Measurements from ENCODE around the gene COL25A1.

The COL25A1 gene

DNA sequence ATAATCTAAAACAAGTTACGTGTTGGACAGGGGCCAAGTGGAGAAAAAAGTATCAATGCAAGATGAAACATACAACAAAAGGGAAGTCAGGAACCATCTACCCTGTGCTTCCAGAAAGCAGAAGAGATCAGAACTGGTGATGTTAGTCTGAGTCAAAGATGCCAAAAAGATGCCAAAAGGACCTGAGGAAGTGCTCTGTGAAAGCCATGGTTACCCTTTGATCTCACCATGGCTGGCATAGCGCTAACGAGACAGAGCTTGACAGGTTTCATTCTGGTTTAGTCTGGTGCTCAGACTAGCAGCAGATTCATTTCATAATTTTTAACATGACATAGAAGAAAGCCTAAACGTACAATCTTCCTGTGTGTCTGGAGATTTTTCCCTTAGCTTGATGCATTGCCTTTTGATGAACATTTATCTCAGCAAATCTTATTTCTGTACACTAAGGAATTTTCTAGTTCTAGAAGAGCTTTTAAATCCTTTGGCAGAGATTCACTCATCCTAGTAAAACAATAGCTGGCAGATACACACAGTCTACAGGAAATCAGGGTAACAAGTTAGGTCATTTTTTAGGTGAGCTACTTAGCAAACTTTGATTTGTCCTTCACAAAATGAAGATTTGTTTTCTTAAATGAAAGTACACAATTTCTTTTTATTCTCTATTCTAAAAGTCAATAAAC is 87.7 kb downstream of the COL25A1 start:
- DNase-seq: no peak

DNA sequence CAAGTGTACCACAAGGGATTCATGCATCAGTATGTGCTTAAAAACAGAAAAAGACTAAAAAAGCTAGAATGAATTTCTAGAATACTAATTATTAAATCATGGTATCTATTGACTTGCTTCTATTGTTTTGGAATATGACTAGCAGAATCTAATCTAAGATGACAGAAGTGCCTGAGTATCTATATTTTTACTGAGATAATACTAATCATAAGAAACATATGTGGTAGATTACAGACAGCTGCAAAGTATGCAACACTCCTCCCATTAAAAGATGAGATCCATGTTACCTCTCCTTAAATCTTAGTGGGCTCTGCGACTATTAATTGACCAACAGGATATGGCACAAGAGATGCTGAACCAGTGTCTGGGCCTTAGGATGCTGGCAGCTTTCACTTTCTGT is 89.4 kb downstream of the COL25A1 start:
- DNase-seq: no peak

DNA sequence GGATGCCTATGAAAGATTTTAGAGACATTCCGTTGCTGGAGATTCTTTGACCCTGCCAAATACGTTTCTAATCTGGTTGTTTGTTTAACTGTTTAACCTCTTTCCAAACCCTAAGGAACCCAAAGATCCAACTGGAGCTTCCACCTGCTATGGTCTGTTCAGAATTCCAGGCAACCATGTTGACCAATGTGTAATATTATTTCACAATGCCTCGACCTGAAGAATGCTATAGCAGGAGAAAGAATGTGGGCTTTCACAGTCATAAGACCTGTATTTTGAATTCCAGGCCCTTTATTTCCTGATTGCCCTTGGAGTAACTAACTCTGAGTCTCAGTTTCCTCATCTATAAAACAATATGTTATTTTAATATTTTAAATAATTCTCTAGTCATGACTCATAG is 90.8 kb downstream of the COL25A1 start:
- no peak for DNase-seq

- no peak for DNase-seq
Measured at GRCh38 chr4:109209647-109210046, 92.8 kb downstream of the COL25A1 start.

DNA sequence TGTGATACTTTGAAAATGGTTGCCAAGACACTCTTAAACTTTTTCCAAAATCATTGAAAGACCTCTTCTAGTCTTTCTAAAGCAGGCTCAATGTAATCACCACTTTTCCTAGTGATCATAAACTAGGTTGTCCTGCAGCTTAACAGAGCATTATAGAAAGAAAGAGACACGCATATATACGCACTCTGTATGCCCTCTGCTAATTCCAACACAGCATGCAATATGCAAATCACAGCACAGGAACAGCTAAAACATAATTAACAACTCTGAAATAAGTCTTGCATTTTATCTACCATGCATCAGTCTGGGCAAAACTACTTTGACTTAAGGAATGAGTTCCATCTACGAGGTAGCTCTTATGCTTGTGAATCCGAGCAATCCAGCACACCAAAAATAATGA is 94.6 kb downstream of the COL25A1 start:
- no peak for DNase-seq

DNA sequence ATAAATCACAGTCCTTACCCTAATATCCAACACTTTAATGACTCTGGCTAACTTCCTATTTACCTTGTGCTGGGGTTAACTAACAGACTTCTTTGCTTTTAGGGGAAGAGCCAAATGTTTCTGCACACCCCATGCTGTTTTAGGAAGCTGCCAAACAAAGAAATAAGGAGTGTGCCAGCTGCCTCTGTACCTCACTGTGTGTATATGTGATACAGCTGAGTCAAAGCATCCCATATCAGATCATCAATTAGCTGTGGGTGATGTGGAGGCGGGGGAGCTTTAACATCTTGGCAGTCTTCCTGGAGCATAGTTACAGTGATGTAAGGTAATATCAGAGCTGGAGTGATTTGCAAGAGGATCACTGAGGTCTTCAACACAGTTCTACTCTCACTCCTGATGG is 95.4 kb downstream of the COL25A1 start:
- no peak for DNase-seq

- DNase-seq: no peak
Measured at GRCh38 chr4:109206620-109207019, 95.8 kb downstream of the COL25A1 start.

DNA sequence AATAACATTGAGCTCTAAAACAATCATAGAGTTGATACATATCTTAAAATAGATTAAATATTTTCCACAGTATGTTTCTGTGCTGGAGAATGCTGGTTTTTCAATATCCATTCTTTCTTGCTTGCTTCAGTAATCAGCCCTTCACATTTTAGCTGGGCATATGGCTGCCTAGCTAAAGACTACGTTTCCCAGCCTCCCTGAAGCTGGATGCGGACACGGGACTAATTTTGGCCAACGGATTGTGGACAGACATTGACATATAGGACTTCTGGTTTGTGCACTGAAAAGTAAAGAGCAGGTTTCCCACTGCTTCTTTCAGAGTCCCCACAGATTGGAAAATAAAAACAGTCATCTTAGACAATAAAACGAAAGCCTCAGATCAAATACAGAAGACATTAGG is 97.3 kb downstream of the COL25A1 start:
- DNase-seq: no peak

- DNase-seq: no peak
Measured at GRCh38 chr4:109199585-109199984, 102.9 kb downstream of the COL25A1 start.

DNA sequence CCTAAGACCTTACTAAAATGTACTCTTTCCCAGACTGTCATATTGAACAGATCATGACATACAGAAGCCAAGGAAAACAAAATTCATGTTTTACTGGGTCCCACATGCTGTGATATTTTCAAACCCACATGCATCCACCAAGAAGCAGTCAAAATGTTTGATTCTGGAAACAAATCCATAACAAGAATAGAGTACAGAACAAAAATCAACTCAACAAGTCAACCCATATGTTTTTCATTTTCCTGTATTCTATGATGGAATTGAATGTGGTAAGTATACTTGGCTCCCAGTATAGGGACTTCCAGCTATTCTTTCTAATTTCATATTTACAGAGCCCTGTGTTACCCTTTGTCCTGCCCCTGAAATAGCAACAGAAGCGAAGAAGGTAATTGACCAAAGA is 106.8 kb downstream of the COL25A1 start:
- no peak for DNase-seq

DNA sequence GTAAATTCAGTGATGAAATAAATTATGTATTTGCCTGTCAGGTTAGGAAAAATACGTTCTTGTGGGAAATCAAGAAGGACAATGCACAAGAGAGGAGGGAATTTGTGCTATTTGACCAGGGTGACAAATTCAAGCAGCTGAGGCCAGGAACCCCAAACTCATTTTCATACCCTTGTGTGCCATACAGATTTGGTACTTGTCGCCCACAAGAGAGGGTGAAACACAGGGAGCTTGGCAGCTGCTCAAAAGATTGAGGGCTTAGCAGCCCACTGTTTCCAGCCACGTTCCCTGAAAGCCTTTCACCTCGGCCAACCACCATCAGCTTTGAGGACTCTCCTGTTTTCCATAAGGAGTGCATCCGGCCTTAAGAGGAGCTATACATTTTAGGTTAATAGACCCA is 111.2 kb downstream of the COL25A1 start:
- DNase-seq: no peak

DNA sequence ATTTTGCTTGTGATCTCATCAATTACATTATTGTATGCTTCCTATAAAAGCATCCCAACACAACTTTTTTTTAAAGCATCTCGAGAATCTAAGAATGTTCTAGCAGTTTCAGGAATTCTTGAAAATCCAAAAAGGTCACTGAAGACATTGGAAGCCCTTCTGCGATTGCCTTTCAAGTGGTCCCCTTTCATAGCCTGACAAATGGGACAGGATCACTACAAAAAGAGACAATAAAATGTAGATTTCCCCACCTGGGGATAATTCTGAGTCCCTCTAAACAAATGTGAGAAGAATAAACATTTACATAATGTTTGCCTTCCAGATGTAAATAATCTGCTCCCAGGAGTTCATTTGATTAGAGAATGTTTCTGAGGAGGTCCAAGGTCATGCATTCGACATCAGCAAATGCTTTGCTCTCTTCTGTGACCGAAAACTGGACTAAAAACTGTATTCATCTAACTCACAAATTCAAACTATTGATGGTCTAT is 116.0 kb downstream of the COL25A1 start:
- DNase-seq: no peak

- no peak for DNase-seq
Measured at GRCh38 chr4:109185951-109186350, 116.5 kb downstream of the COL25A1 start.

DNA sequence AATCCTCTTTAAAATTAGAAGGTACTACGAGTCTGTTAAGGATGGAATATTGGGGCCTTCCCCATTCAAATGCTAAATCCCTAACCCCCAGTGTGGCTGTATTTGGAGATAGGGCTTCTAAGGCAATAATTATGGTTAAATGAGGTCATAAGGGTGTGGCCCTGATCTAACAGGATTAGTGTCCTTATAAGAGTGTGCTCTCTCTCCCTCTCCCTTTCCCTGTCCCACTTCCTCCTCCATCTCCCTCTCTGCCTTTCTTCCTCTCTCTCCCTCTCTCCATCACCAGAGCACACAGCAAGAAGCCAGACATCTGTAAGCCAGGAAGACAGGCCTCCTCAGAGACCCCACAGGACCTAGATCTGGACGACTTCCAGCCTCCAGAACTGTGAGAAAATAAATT is 116.9 kb downstream of the COL25A1 start:
- no peak for DNase-seq

- DNase-seq: no peak
Measured at GRCh38 chr4:109184491-109184961, 117.9 kb downstream of the COL25A1 start.

GRCh38 chr4:109183931-109184490 is 118.4 kb downstream of the COL25A1 start:
- DNase-seq: no peak

GRCh38 chr4:109182696-109183095 is 119.8 kb downstream of the COL25A1 start:
- DNase-seq: no peak

DNA sequence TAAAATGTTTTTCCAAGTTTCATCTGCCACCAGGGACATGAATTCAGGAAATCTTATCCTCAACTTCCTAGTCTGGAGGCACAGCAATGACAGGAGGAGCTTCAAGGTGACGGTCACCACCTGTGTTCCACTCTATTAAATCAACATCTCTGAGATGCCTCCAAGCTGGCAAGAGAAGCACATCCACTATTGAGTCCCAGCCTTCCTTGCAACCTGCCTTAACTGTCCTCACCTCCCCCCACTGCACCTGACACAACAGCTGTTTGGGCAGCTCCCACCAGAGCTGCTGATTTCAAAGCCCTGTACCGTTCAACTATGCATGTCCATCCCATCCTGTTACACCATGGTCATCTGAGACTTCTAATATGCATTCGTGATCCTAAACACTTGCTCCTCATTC is 123.4 kb downstream of the COL25A1 start:
- no peak for DNase-seq

- DNase-seq: no peak
Measured at GRCh38 chr4:109177096-109177810, 125.2 kb downstream of the COL25A1 start.

- DNase-seq: no peak
Measured at GRCh38 chr4:109174224-109174953, 128.1 kb downstream of the COL25A1 start.

- no peak for DNase-seq
Measured at GRCh38 chr4:109172301-109172700, 130.2 kb downstream of the COL25A1 start.

DNA sequence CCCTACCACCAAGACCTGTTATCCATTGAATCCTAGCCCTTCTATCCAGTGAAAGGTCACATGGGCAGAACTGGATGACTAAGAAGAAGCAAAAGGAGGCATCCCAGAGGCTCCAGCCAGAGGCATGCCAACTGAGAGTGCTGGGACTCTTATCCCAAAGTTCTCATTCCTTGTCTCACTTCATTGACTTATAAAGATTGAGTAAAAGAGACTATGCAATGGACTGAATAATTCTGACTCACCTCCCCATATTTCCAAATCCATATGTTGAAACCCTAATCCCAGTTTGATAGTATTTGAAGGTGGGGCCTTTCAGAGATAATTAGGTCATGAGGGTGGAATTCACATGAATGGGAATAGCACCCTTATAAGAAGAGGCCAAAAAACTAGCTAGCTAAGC is 131.4 kb downstream of the COL25A1 start:
- no peak for DNase-seq

DNA sequence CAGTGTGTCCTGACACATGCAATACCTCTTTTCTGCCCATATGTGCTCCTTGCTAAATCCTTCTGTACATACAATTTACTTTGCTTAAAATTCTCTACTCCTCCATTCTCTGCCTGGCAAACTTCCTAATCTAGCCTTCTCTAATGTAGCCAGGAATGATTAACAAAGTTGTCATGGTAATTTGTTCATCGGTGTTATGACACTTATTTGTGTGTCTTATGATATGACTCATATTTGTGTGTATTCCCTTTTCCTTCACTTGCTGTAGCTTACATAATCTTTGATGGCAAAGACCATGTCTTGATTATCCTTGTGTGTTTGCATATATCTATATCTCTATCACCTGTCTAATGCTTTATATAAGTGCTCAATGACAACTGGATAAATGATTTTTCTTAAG is 133.3 kb downstream of the COL25A1 start:
- no peak for DNase-seq
